GM23248 (cell line): ENCODE data around the gene RAD51B. TPM values are rescaled to one million over a fixed set of nuclear protein-coding genes. Genes with fewer than 3 reads are reported as not detected.
A peak's percentile ranks its signal among the peaks of the same experiment; 100 is the strongest.

Experiments used
- DNase-seq: peaks from one replicate; pipeline ENCODE4 v3.0.0-alpha.2; 2015
- H2AFZ ChIP-seq: fragments of 200-600 bp; sonication (generic); 2 replicates; pipeline ENCODE4 v1.6.1; 2016; ENCODE audit warnings: antibody characterized with exemption
- H3F3A ChIP-seq: fragments of 200-600 bp; sonication (generic); 2 replicates; pipeline ENCODE4 v1.6.1; 2016; ENCODE audit warnings: mild to moderate bottlenecking, antibody characterized with exemption, mixed run types; ENCODE audit not compliant: insufficient read depth
- H3K27ac ChIP-seq: fragments of 200-600 bp; sonication (generic); 2 replicates; pipeline ENCODE4 v1.5.1; 2016; ENCODE audit warnings: mild to moderate bottlenecking
- H3K27me3 ChIP-seq: fragments of 200-600 bp; sonication (generic); replicated peaks from 2 replicates; pipeline ENCODE4 v1.6.1; 2016; ENCODE audit warnings: mild to moderate bottlenecking; ENCODE audit not compliant: insufficient read depth
- H3K36me3 ChIP-seq: fragments of 200-600 bp; sonication (generic); 2 replicates; pipeline ENCODE4 v1.6.1; 2016; ENCODE audit warnings: low read depth, mild to moderate bottlenecking
- H3K4me1 ChIP-seq: fragments of 200-600 bp; sonication (generic); 2 replicates; pipeline ENCODE4 v1.6.1; 2016; ENCODE audit warnings: mild to moderate bottlenecking; ENCODE audit not compliant: insufficient read depth
- H3K4me2 ChIP-seq: fragments of 200-600 bp; sonication (generic); one replicate; pipeline ENCODE4 v1.6.1; 2016; ENCODE audit warnings: mild to moderate bottlenecking; ENCODE audit not compliant: unreplicated experiment
- H3K4me3 ChIP-seq: fragments of 200-600 bp; sonication (generic); 2 replicates; pipeline ENCODE4 v1.5.1; 2016; ENCODE audit warnings: mild to moderate bottlenecking
- H3K79me2 ChIP-seq: fragments of 200-600 bp; sonication (generic); 2 replicates; pipeline ENCODE4 v1.6.1; 2016; ENCODE audit warnings: mild to moderate bottlenecking; ENCODE audit not compliant: insufficient read depth
- H3K9ac ChIP-seq: fragments of 200-600 bp; sonication (generic); 2 replicates; pipeline ENCODE4 v1.6.1; 2016; ENCODE audit warnings: mild to moderate bottlenecking
- H3K9me2 ChIP-seq: fragments of 200-600 bp; sonication (generic); 2 replicates; pipeline ENCODE4 v1.6.1; 2016; ENCODE audit warnings: mixed run types, mild to moderate bottlenecking, moderate library complexity; ENCODE audit not compliant: insufficient read depth
- H3K9me3 ChIP-seq: fragments of 200-600 bp; sonication (generic); one replicate; pipeline ENCODE4 v1.6.1; 2017; ENCODE audit warnings: low read depth
- H4K20me1 ChIP-seq: fragments of 200-600 bp; sonication (generic); 2 replicates; pipeline ENCODE4 v1.6.0; 2016; ENCODE audit not compliant: insufficient read depth
- EZH2 ChIP-seq: fragments of 200-600 bp; sonication (generic); IDR thresholded peaks from 2 replicates; pipeline ENCODE4 v1.6.1; 2018; ENCODE audit warnings: antibody characterized with exemption, mild to moderate bottlenecking; ENCODE audit not compliant: insufficient read depth, poor library complexity, severe bottlenecking
- EZH2phosphoT487 ChIP-seq: fragments of 200-600 bp; sonication (generic); IDR thresholded peaks from 2 replicates; pipeline ENCODE4 v1.6.1; 2018; ENCODE audit warnings: antibody characterized with exemption, moderate library complexity, mild to moderate bottlenecking, low read depth; ENCODE audit not compliant: insufficient read depth
- WGBS, 2 experiments: methylation state at CpG; one replicate each; pipeline ENCODE4 v1.1.6; 2015 to 2017; ENCODE audit warnings: low lambda C conversion rate in 2 of 2, low coverage in 1 of 2; ENCODE audit errors: missing lambda C conversion rate in 2 of 2; 5-methylcytosine and 5-hydroxymethylcytosine counted together
- in situ Hi-C: fragments of 300-500 bp; cut with MboI; formaldehyde crosslinking; loops from 2 replicates; pipeline ENCODE4 v1.15.0; 2020
- polyA plus RNA-seq: library from polyadenylated mRNA; unstranded; fragments of >200 nt; fragmentation: Nextera tagmentation; extraction: Ambion mirVana; gene quantifications from 2 replicates; pipeline ENCODE4 v1.2.1, GENCODE V29; 2016
- total RNA-seq: library from RNA; depleted of rRNA; stranded (reverse); fragments of >200 nt; shearing (Covaris generic); gene quantifications from 2 replicates; pipeline ENCODE4 v1.2.3, GENCODE V29; 2014

RAD51B gene
- total and polyA plus RNA-seq, 2 experiments from 2014 or later, result 4.0 to 8.8 TPM

- Histone ChIP-seq H3K27ac (no peak overlapping the region), H3K9me2 (no peaks in the 10 kb centered on the region), H3K79me2 (no peaks in the 10 kb centered on the region), H3K4me2 (no peak overlapping the region), H4K20me1 (no peaks in the 10 kb centered on the region), H2AFZ (no peak overlapping the region), H3K9ac (no peak overlapping the region), H3K4me3 (no peak overlapping the region), H3K4me1 (peaks cover 26% of the 10 kb centered on the region), H3K36me3 (no peaks in the 10 kb centered on the region), H3F3A (peaks cover 5% of the 10 kb centered on the region; the same call in 1 of the 2 replicates), H3K9me3 (no peaks in the 10 kb centered on the region), H3K27me3 (no peaks in the 10 kb centered on the region)
- no peak for DNase-seq
- TF ChIP-seq EZH2phosphoT487, result no peak
- in situ Hi-C loops, result no loop called here
- 98 to 100% methylated on average over 4 of the region's 4 CpGs for WGBS, 2 experiments
Observed at GRCh38 chr14:68702135-68702534, 882.6 kb downstream of the RAD51B start.

- no peaks in the 10 kb centered on the region for H3K36me3 ChIP-seq
- no peaks in the 10 kb centered on the region for H4K20me1 ChIP-seq
- no peak overlapping the region for H2AFZ ChIP-seq
- no peaks in the 10 kb centered on the region for H3K27me3 ChIP-seq
- in situ Hi-C loops, result no loop called here
- DNase-seq, result no peak
- no peak overlapping the region for H3K4me3 ChIP-seq
- H3K9me3 ChIP-seq, result no peaks in the 10 kb centered on the region
- H3K79me2 ChIP-seq, result no peaks in the 10 kb centered on the region
- H3K27ac ChIP-seq, result no peak overlapping the region
- 85 to 88% methylated on average over 3 of the region's 3 CpGs for WGBS, 2 experiments
- TF ChIP-seq EZH2 (no peak), EZH2phosphoT487 (no peak)
- H3F3A ChIP-seq, result peaks cover 5% of the 10 kb centered on the region; the same call in 1 of the 2 replicates
- no peak overlapping the region for H3K4me2 ChIP-seq
- H3K9me2 ChIP-seq, result no peaks in the 10 kb centered on the region
- peaks cover 26% of the 10 kb centered on the region for H3K4me1 ChIP-seq
- H3K9ac ChIP-seq, result no peak overlapping the region
Observed at GRCh38 chr14:68702578-68702977, 883.0 kb downstream of the RAD51B start.

GRCh38 chr14:68703093-68703492, 883.5 kb downstream of the RAD51B start:
- Histone ChIP-seq H4K20me1 (no peaks in the 10 kb centered on the region), H3K9ac (peak overlapping the region; percentile 35; the same call in 1 of the 2 replicates), H3K79me2 (no peaks in the 10 kb centered on the region), H3K9me3 (no peaks in the 10 kb centered on the region), H3K9me2 (no peaks in the 10 kb centered on the region), H3K27ac (peak overlapping the region; percentile 42), H3K4me1 (peaks cover 26% of the 10 kb centered on the region), H3K4me3 (no peak overlapping the region), H2AFZ (0 out of 2 replicates have a peak overlapping the region, but pooled peaks have one; percentile 17), H3K27me3 (no peaks in the 10 kb centered on the region), H3F3A (peaks cover 5% of the 10 kb centered on the region; the same call in 1 of the 2 replicates), H3K36me3 (no peaks in the 10 kb centered on the region), H3K4me2 (peak overlapping the region; percentile 15)
- in situ Hi-C loops, result no loop called here
- DNase-seq, result peak; percentile 91
- TF ChIP-seq EZH2phosphoT487 (no peak), EZH2 (no peak)
- WGBS, 2 experiments, result 24 to 28% methylated on average over 10 of the region's 10 CpGs

DNA sequence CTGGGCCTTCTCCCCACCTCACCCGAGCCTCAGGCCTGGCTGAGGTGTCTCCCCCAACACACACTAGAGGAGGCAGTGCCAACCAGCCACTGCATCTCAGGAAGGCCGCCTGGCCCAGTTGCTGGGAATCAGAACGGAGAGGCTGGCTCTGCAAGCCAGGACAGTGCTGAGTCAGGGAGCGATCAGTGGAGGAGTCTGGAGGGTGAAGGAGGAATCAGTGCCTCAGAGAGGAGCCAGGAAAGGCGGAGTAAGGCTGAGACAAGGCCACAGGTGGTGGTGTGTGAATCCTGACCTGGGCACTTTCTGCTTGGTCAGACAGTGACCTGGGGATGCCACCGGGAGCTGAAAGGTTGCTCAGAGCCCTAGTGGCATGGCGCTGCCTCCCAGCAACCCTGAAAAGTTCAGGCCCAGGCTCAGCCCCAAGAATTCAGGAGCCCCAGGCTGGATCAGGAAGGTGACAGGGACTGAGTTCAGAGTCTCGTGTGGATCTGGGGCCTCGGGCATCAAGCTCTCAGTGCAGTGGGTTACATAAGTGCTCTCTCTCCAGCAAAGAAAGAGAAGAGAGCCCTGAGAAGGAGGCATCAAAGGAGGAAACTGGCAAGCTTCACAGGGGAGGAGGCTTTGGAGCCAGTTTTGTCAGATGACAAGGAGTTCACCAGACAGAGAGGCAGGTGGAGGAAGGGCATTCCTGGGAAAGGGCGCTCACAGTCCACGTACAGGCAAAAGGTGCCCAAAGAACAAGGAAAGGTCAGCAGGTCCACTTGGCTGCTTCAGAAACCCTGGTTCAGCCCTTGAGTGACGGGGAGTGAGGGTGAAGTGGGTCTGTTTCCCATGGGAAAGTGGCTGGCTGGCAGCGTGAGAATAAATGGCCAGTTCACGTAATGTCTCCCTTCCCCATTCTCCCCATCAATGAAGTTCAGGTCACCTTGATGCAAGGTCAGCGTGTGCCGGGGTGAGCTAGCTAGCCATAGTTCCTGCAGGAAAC, 885.4 kb downstream of the RAD51B start:
- no peaks in the 10 kb centered on the region for H3K36me3 ChIP-seq
- no peaks in the 10 kb centered on the region for H4K20me1 ChIP-seq
- peak overlapping the region; percentile 83 for H3K27ac ChIP-seq
- peak overlapping the region; percentile 84 for H2AFZ ChIP-seq
- no peaks in the 10 kb centered on the region for H3K9me2 ChIP-seq
- DNase-seq, result peak; percentile 92
- no peaks in the 10 kb centered on the region for H3K79me2 ChIP-seq
- H3K27me3 ChIP-seq, result no peaks in the 10 kb centered on the region
- no peak overlapping the region for H3K4me3 ChIP-seq
- no peaks in the 10 kb centered on the region for H3K9me3 ChIP-seq
- H3K4me1 ChIP-seq, result peaks cover 26% of the 10 kb centered on the region
- WGBS, 2 experiments, result 52 to 53% methylated on average over 16 of the region's 16 CpGs
- peak overlapping the region; percentile 41 for H3K4me2 ChIP-seq
- in situ Hi-C loops, result no loop called here
- TF ChIP-seq EZH2 (no peak), EZH2phosphoT487 (no peak)
- H3K9ac ChIP-seq, result peak overlapping the region; percentile 54
- H3F3A ChIP-seq, result peaks cover 5% of the 10 kb centered on the region; the same call in 1 of the 2 replicates
